ENCODE results near the gene POU6F2. TPM values are rescaled to one million over a fixed set of nuclear protein-coding genes. Genes with fewer than 3 reads are reported as not detected.

Gene POU6F2
- total and polyA plus RNA-seq, 9 of the 15 experiments (the other 6 are each of a cell fraction or from before 2014, with no cell fraction given), result 0.29 to 1.5 (median 0.96) TPM

DNA sequence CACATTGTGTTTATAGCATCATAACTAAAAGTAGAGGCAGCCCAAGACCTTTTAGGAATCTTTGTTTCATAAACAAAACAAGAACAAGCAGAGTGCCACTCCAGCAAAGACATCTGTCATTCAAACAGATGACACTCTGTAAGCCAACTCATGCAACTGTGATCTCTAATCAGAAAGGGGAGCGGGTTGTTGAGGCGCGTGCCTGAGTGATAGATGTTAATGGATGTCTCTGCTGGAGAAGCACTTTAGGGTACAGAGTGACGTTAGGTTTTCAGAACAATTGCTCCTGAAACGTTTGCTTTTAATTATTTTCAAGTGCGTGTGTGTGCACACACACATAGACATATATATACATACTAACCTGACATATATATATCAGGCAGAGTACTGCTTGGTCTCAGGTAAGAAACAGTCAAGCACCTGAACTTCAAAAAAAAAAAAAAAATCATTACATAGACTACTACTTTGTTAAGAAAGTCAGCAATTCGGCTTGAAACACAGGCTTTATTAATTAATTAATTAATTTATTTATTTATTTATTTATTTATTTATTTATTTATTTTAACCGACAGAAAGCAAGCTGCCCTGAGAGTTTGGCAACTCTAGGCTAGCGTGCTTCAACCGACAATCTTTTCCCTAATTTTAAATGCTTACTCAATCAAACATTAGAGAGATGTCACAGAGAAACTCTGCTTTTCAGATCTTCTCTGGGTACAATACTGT, 109.1 kb downstream of the POU6F2 start:
- no peaks in the 10 kb centered on the region for H3K79me2 ChIP-seq (ENCODE audit: control insufficient read depth, insufficient read depth, low read length)
- DNase-seq (ENCODE audit: extremely low read depth in 1 of 4, low spot score in 3 of 4) (no peak), FAIRE-seq (no peak), ATAC-seq (no peak)
- peak; percentile 54 for TF ChIP-seq MEIS2 (IDR thresholded peaks at IDR 0.05; ENCODE audit: partially characterized antibody)
- TF ChIP-seq KLF16 (IDR thresholded peaks at IDR 0.05), result no peak
- TF ChIP-seq, protein P1, sequence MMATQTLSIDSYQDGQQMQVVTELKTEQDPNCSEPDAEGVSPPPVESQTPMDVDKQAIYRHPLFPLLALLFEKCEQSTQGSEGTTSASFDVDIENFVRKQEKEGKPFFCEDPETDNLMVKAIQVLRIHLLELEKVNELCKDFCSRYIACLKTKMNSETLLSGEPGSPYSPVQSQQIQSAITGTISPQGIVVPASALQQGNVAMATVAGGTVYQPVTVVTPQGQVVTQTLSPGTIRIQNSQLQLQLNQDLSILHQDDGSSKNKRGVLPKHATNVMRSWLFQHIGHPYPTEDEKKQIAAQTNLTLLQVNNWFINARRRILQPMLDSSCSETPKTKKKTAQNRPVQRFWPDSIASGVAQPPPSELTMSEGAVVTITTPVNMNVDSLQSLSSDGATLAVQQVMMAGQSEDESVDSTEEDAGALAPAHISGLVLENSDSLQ (IDR thresholded peaks at IDR 0.05), result peak; percentile 42; the same call in 1 of the 2 replicates
- no peak for TF ChIP-seq USF1 (CRISPR knock-in tag; IDR thresholded peaks at IDR 0.05)
- TF ChIP-seq, protein P2, sequence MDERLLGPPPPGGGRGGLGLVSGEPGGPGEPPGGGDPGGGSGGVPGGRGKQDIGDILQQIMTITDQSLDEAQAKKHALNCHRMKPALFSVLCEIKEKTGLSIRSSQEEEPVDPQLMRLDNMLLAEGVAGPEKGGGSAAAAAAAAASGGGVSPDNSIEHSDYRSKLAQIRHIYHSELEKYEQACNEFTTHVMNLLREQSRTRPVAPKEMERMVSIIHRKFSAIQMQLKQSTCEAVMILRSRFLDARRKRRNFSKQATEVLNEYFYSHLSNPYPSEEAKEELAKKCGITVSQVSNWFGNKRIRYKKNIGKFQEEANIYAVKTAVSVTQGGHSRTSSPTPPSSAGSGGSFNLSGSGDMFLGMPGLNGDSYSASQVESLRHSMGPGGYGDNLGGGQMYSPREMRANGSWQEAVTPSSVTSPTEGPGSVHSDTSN (CRISPR knock-in tag; IDR thresholded peaks at IDR 0.05; ENCODE audit: low read depth), result no peak
- TF ChIP-seq, protein P2 (tag; conservative IDR thresholded peaks at IDR 0.05; ENCODE audit: low read depth), result peak; percentile 82
- TF ChIP-seq, protein P3, sequence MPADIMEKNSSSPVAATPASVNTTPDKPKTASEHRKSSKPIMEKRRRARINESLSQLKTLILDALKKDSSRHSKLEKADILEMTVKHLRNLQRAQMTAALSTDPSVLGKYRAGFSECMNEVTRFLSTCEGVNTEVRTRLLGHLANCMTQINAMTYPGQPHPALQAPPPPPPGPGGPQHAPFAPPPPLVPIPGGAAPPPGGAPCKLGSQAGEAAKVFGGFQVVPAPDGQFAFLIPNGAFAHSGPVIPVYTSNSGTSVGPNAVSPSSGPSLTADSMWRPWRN (IDR thresholded peaks at IDR 0.05; ENCODE audit: low read depth), result no peak
- H3K27me3 ChIP-seq (ENCODE audit: control insufficient read depth in 2 of 2, insufficient read depth in 2 of 2, low read length in 2 of 2), result peaks cover 2 to 4% of the 10 kb centered on the region in 2 experiments; a peak in 4 of 5 replicates
- BruUV-seq (replicated peaks), result no TSS peak
- ChIA-PET CTCF (ENCODE audit: low intra/inter-chr PET ratio) (no interaction called here), POLR2A (no interaction called here)
- no peaks in the 10 kb centered on the region for H3K36me3 ChIP-seq (ENCODE audit: control insufficient read depth, insufficient read depth, low read length)
- in situ Hi-C loops (cut with MboI) (no loop called here), intact Hi-C loops (cut with micrococcal nuclease) (loop anchor here (10.0 kb wide), 1 partner anchor 152 kb away; no protein-coding TSS in a partner anchor)
- H3K9ac ChIP-seq (ENCODE audit: insufficient read depth in 1 of 2, low read depth in 2 of 2, low read length in 2 of 2), result no peak overlapping the region
- H3K4me2 ChIP-seq (ENCODE audit: insufficient read depth, low read length), result no peak overlapping the region
- no peak overlapping the region for H3K27ac ChIP-seq (ENCODE audit: extremely low read depth, low read depth, low read length)
- H4K20me1 ChIP-seq (replicated peaks; ENCODE audit: control insufficient read depth, insufficient read depth, low read length), result no peaks in the 10 kb centered on the region
- no peak overlapping the region for H2AFZ ChIP-seq (ENCODE audit: low read depth, low read length)
- H3K4me3 ChIP-seq, result no peak overlapping the region
- no peaks in the 10 kb centered on the region for H3K9me3 ChIP-seq (replicated peaks; ENCODE audit: control insufficient read depth, insufficient read depth, low read depth, low read length)
- 8% methylated on average over 10 of the region's 10 CpGs for WGBS (ENCODE audit: insufficient coverage, low coverage, missing lambda C conversion rate)
- no peaks in the 10 kb centered on the region for H3K9me1 ChIP-seq (ENCODE audit: control insufficient read depth, insufficient read depth, low read length)
- no peaks in the 10 kb centered on the region for H3K4me1 ChIP-seq (replicated peaks in 1 of 2; ENCODE audit: control insufficient read depth in 2 of 2, insufficient read depth in 2 of 2, low read length in 2 of 2)
